Stimulated activated CD8-positive, alpha-beta memory T cell treated with anti-CD3 and anti-CD28 coated beads, Interleukin-4, amount 100 ng/mL, for 1 hour (primary cell): Measurements from ENCODE around the gene TMEM191C.
"Not testable (repeated sequence)": the region's sequence is repeated elsewhere in the genome, so short reads cannot be mapped to it uniquely, and the experiment has no call there.

ENCODE experiments used
- DNase-seq, 2 donors: peaks; one replicate each; pipeline ENCODE4 v3.0.0-alpha.2; 2020; ENCODE audit warnings: low read depth in 2 of 2, low spot score in 1 of 2

TMEM191C gene

GRCh38 chr22:21446128-21446826 lies 20.9 kb upstream of the TMEM191C start:
- no peak for DNase-seq

GRCh38 chr22:21446827-21447690 lies 20.1 kb upstream of the TMEM191C start:
- no peak for DNase-seq

GRCh38 chr22:21447694-21448402 lies 19.3 kb upstream of the TMEM191C start:
- DNase-seq = no peak

GRCh38 chr22:21448627-21449416 lies 18.4 kb upstream of the TMEM191C start:
- no peak for DNase-seq

GRCh38 chr22:21449531-21450319 lies 17.5 kb upstream of the TMEM191C start:
- DNase-seq = no peak

GRCh38 chr22:21450320-21450831 lies 16.8 kb upstream of the TMEM191C start:
- DNase-seq = no peak

- no peak for DNase-seq
Observed at GRCh38 chr22:21450858-21451353, 16.3 kb upstream of the TMEM191C start.

- no peak for DNase-seq
Observed at GRCh38 chr22:21451545-21452520, 15.4 kb upstream of the TMEM191C start.

- not testable (repeated sequence) for DNase-seq
Observed at GRCh38 chr22:21452666-21453065, 14.5 kb upstream of the TMEM191C start.

- not testable (repeated sequence) for DNase-seq
Observed at GRCh38 chr22:21454998-21455333, 12.2 kb upstream of the TMEM191C start.

- DNase-seq = no peak
Observed at GRCh38 chr22:21455334-21456089, 11.7 kb upstream of the TMEM191C start.

- no peak for DNase-seq
Observed at GRCh38 chr22:21457023-21457787, 10.0 kb upstream of the TMEM191C start.

- not testable (repeated sequence) for DNase-seq
Observed at GRCh38 chr22:21462672-21463071, 4.5 kb upstream of the TMEM191C start.

- peak; percentile 81 to 85 for DNase-seq
Observed at GRCh38 chr22:21468194-21469096, 1.3 kb downstream of the TMEM191C start.

GRCh38 chr22:21469097-21469994 lies 2.2 kb downstream of the TMEM191C start:
- not testable (repeated sequence) for DNase-seq
